HEK293 (cell line): Measurements from ENCODE around the gene POLD1.
A peak's percentile ranks its signal among the peaks of the same experiment; 100 is the strongest.

Experiments
- CTCF ChIA-PET: fragments of 350-600 bp; formaldehyde crosslinking; extraction: SDS; loops from one replicate; lab custom pipeline; 2021; ENCODE audit warnings: antibody characterized with exemption; lab: Yijun Ruan, JAX
- POLR2A ChIA-PET: fragments of 300-600 bp; formaldehyde crosslinking; extraction: SDS; loops from one replicate; lab custom pipeline; 2020; ENCODE audit warnings: antibody characterized with exemption, inconsistent platforms; lab: Yijun Ruan, JAX
- H3K27ac ChIP-seq: fragments of 200-500 bp; sonication (Bioruptor generic); 2 replicates; pipeline ENCODE4 v1.5.1; 2014; ENCODE audit warnings: low read depth, low read length, control low read depth, inconsistent platforms; ENCODE audit errors: extremely low read depth
- H3K36me3 ChIP-seq, 2 experiments: fragments of 200-500 bp in 1 of 2; sonication (Bioruptor generic) in 1 of 2; 1 replicate in 1 of 2; 2 replicates in 1 of 2; pipeline ENCODE4 v1.5.1; 2014 to 2017; ENCODE audit warnings: inconsistent platforms in 2 of 2, low read length in 2 of 2; ENCODE audit not compliant: control insufficient read depth in 2 of 2, insufficient read depth in 1 of 2
- H3K4me1 ChIP-seq: fragments of 200-500 bp; sonication (Bioruptor generic); 2 replicates; pipeline ENCODE4 v1.5.1; 2014; ENCODE audit warnings: mild to moderate bottlenecking, low read length, inconsistent platforms; ENCODE audit not compliant: control insufficient read depth, insufficient read depth
- H3K4me3 ChIP-seq: 2 replicates; pipeline ENCODE4 v1.5.1; 2011; ENCODE audit warnings: low read depth, mild to moderate bottlenecking, control low read depth, low read length, moderate library complexity
- H3K9me3 ChIP-seq: fragments of 200-500 bp; sonication (Bioruptor generic); 2 replicates; pipeline ENCODE4 v1.5.1; 2014; ENCODE audit warnings: low read depth, low read length, inconsistent platforms; ENCODE audit not compliant: control insufficient read depth, insufficient read depth
- GLIS2 ChIP-seq: fragments of 450-650 bp; formaldehyde crosslinking; IDR thresholded peaks from 2 replicates; pipeline ENCODE4 v1.5.1; 2016; ENCODE audit warnings: missing biosample characterization, missing genetic modification characterization
- KLF1 ChIP-seq: fragments of 450-650 bp; formaldehyde crosslinking; IDR thresholded peaks from 2 replicates; pipeline ENCODE4 v1.5.1; 2016; ENCODE audit warnings: missing biosample characterization, missing genetic modification characterization
- KLF8 ChIP-seq: fragments of 450-650 bp; formaldehyde crosslinking; IDR thresholded peaks from 2 replicates; pipeline ENCODE4 v1.5.1; 2016; ENCODE audit warnings: missing biosample characterization, missing genetic modification characterization
- KLF9 ChIP-seq: fragments of 450-650 bp; formaldehyde crosslinking; IDR thresholded peaks from 2 replicates; pipeline ENCODE4 v1.5.1; 2016; ENCODE audit warnings: missing biosample characterization, missing genetic modification characterization, low read depth
- OVOL3 ChIP-seq: fragments of 450-650 bp; formaldehyde crosslinking; IDR thresholded peaks from 2 replicates; pipeline ENCODE4 v1.5.1; 2016; ENCODE audit warnings: missing biosample characterization, missing genetic modification characterization
- SP7 ChIP-seq: fragments of 450-650 bp; formaldehyde crosslinking; IDR thresholded peaks from 2 replicates; pipeline ENCODE4 v1.5.1; 2016; ENCODE audit warnings: missing biosample characterization, missing genetic modification characterization
- ZEB2 ChIP-seq: fragments of 450-650 bp; formaldehyde crosslinking; IDR thresholded peaks from 2 replicates; pipeline ENCODE4 v1.5.1; 2016; ENCODE audit warnings: missing biosample characterization, missing genetic modification characterization
- ZFP37 ChIP-seq: fragments of 450-650 bp; formaldehyde crosslinking; IDR thresholded peaks from 2 replicates; pipeline ENCODE4 v1.5.1; 2016; ENCODE audit warnings: missing biosample characterization, missing genetic modification characterization
- ZNF341 ChIP-seq: fragments of 450-650 bp; formaldehyde crosslinking; IDR thresholded peaks from 2 replicates; pipeline ENCODE4; 2016; ENCODE audit warnings: low read depth, missing biosample characterization, missing genetic modification characterization
- ZNF350 ChIP-seq: fragments of 450-650 bp; formaldehyde crosslinking; IDR thresholded peaks from 2 replicates; pipeline ENCODE4 v1.5.0; 2017; ENCODE audit warnings: missing biosample characterization, mild to moderate bottlenecking, missing genetic modification characterization
- ZNF48 ChIP-seq: fragments of 450-650 bp; formaldehyde crosslinking; IDR thresholded peaks from 2 replicates; pipeline ENCODE4 v1.5.1; 2016; ENCODE audit warnings: missing biosample characterization, missing genetic modification characterization
- TF ChIP-seq, protein P1 (sequence below): fragments of 450-650 bp; formaldehyde crosslinking; IDR thresholded peaks from 2 replicates; pipeline ENCODE4 v1.5.1; 2016; ENCODE audit warnings: missing biosample characterization, missing genetic modification characterization
- TF ChIP-seq, protein P2 (sequence below): fragments of 450-650 bp; formaldehyde crosslinking; IDR thresholded peaks from 2 replicates; pipeline ENCODE4 v1.5.1; 2016; ENCODE audit warnings: missing biosample characterization, missing genetic modification characterization
- TF ChIP-seq, protein P3 (sequence below): fragments of 450-650 bp; formaldehyde crosslinking; IDR thresholded peaks from 2 replicates; pipeline ENCODE4 v1.5.1; 2016; ENCODE audit warnings: missing biosample characterization, missing genetic modification characterization

POLD1 gene

DNA sequence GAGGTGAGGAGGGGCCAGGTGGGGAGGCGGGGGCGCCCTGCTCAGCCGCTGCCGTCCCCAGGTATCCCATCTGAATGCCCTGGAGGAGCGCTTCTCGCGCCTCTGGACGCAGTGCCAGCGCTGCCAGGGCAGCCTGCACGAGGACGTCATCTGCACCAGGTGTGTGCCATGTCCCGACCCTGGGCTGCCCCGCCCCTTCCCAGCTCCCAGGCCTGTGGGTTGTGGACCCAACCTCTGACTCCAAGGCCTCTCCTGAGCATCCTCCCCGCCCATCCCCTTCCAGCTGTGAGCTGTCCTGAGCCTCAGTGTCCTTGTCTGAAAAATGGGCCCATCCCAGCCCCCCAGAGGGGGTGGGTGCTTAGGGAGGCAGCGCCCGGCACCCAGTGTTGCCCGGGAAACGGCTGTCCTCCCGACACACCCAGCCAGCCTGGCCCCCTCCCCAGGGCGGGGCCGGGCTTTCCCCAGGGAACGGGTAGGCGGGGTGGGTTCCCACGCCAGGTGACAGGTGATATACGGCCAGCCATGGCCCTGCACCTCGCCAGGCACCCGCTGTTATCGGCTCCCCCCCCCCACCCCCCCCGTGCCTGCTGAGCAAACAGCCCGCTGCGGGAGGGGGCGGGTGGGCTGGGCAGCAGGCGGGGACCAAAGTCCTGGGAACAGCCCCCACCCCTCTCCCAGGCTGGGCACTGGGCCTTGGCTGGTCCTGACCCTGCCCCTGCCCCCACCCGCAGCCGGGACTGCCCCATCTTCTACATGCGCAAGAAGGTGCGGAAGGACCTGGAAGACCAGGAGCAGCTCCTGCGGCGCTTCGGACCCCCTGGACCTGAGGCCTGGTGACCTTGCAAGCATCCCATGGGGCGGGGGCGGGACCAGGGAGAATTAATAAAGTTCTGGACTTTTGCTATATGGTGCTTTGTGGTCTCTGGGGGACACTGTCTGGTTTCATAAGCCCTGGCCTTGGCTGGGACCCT, 33.2 kb downstream of the POLD1 start:
- H3K36me3 ChIP-seq, result peaks cover 6 to 29% of the 10 kb centered on the region in 2 experiments; a peak in 2 of 3 replicates
- TF ChIP-seq KLF1 (tag by site-specific recombination), result peak; percentile 99
- TF ChIP-seq ZNF341 (tag by site-specific recombination), result peak; percentile 69
- peak; percentile 33; the same call in 1 of the 2 replicates for TF ChIP-seq KLF9 (tag by site-specific recombination)
- peak; percentile 84 for TF ChIP-seq KLF8
- no peak for TF ChIP-seq OVOL3 (tag by site-specific recombination)
- TF ChIP-seq, protein P1, sequence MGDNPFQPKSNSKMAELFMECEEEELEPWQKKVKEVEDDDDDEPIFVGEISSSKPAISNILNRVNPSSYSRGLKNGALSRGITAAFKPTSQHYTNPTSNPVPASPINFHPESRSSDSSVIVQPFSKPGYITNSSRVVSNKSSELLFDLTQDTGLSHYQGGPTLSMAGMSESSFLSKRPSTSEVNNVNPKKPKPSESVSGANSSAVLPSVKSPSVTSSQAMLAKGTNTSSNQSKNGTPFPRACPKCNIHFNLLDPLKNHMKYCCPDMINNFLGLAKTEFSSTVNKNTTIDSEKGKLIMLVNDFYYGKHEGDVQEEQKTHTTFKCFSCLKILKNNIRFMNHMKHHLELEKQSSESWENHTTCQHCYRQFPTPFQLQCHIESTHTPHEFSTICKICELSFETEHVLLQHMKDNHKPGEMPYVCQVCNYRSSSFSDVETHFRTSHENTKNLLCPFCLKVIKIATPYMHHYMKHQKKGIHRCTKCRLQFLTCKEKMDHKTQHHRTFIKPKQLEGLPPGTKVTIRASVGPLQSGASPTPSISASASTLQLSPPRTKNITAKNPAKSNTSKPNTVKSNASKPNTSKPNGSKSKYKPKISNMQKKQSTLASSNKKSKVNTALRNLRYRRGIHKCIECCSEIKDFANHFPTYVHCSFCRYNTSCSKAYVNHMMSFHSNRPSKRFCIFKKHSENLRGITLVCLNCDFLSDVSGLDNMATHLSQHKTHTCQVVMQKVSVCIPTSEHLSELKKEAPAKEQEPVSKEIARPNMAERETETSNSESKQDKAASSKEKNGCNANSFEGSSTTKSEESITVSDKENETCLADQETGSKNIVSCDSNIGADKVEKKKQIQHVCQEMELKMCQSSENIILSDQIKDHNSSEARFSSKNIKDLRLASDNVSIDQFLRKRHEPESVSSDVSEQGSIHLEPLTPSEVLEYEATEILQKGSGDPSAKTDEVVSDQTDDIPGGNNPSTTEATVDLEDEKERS (tag by site-specific recombination), result no peak
- TF ChIP-seq, protein P2, sequence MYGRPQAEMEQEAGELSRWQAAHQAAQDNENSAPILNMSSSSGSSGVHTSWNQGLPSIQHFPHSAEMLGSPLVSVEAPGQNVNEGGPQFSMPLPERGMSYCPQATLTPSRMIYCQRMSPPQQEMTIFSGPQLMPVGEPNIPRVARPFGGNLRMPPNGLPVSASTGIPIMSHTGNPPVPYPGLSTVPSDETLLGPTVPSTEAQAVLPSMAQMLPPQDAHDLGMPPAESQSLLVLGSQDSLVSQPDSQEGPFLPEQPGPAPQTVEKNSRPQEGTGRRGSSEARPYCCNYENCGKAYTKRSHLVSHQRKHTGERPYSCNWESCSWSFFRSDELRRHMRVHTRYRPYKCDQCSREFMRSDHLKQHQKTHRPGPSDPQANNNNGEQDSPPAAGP, result peak; percentile 55; the same call in 1 of the 2 replicates
- no peak for TF ChIP-seq ZNF48
- TF ChIP-seq ZEB2 (tag by site-specific recombination), result peak; percentile 39; the same call in 1 of the 2 replicates
- CTCF ChIA-PET, result interaction anchor here (0.5 kb wide), 1 partner anchor 123 kb away, joined by 5 read pairs; no protein-coding TSS in a partner anchor
- H3K4me1 ChIP-seq, result no peaks in the 10 kb centered on the region
- H3K4me3 ChIP-seq, result no peak overlapping the region
- H3K9me3 ChIP-seq, result no peaks in the 10 kb centered on the region
- POLR2A ChIA-PET, result interaction anchor here (0.6 kb wide), 1 partner anchor 33 kb away, joined by 4 read pairs; no protein-coding TSS in a partner anchor
- no peak overlapping the region for H3K27ac ChIP-seq

DNA sequence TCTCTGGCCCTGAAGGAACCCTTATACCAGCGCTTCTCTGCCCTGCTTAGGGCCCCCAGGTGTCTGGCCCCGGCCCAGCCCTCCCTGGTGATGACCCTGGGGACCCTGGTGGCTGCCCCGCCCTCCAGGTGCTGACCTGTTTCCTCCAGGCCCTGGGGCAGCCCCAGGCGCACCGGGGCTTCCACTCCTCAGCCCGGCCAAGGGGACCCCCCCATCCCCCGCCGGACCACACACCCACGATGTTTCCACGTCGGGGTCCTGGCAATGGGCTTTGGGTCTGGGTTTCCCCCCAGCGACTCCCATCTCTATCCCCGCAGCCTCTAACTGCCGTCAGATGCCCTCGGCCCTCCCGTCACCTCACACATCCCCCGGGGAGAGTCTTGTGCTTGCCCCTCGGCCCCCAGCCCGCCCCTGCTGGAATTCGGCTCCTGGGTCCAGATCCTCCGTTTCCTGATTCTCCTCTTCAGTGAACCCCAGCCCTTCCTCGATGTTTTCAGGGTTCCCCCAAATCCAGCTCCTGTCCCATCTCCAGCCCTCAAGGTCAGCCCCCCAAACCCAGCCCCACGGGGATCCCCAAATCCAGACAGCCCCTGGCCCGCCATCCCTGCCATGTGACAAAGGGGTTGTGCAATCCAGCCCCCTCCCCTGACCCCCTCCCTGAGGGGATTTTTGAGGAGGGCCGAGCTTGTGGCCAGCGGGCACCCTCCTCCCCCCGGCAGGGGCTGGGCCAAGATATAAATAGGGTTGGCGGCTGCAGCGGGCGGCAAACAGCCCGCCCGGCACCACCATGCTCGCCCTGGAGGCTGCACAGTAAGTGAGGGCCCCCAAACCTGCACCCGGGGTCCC, 34.3 kb downstream of the POLD1 start, which contains the start of gene SPIB:
Gene SPIB (plus strand): TSS at position 763 of the 846 bp plus-strand sequence. CDS start 25 bp downstream, at position 788.
- TF ChIP-seq ZFP37 (no peak), ZNF350 (tag by site-specific recombination) (no peak), GLIS2 (tag by site-specific recombination) (0 out of 2 replicates have a peak, but pooled peaks have one; percentile 0), SP7 (tag by site-specific recombination) (no peak)
- TF ChIP-seq, protein P3, sequence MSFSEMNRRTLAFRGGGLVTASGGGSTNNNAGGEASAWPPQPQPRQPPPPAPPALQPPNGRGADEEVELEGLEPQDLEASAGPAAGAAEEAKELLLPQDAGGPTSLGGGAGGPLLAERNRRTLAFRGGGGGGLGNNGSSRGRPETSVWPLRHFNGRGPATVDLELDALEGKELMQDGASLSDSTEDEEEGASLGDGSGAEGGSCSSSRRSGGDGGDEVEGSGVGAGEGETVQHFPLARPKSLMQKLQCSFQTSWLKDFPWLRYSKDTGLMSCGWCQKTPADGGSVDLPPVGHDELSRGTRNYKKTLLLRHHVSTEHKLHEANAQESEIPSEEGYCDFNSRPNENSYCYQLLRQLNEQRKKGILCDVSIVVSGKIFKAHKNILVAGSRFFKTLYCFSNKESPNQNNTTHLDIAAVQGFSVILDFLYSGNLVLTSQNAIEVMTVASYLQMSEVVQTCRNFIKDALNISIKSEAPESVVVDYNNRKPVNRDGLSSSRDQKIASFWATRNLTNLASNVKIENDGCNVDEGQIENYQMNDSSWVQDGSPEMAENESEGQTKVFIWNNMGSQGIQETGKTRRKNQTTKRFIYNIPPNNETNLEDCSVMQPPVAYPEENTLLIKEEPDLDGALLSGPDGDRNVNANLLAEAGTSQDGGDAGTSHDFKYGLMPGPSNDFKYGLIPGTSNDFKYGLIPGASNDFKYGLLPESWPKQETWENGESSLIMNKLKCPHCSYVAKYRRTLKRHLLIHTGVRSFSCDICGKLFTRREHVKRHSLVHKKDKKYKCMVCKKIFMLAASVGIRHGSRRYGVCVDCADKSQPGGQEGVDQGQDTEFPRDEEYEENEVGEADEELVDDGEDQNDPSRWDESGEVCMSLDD (tag by site-specific recombination), result peak; percentile 22; the same call in 1 of the 2 replicates
- H3K4me3 ChIP-seq, result no peak within 1 kb of the TSS
- H3K36me3 ChIP-seq, result peaks cover 3 to 19% of the 10 kb centered on the region in 2 experiments; a peak in 2 of 3 replicates

More for the DNA sequence above, 34.3 kb downstream of the POLD1 start, which contains the start of gene SPIB:
- ChIA-PET POLR2A (no interaction called here), CTCF (no interaction called here)
- H3K4me1 ChIP-seq, result no peaks in the 10 kb centered on the region
- no peaks in the 10 kb centered on the region for H3K9me3 ChIP-seq
- no peak within 1 kb of the TSS for H3K27ac ChIP-seq
